22Rv1 (cell line): Measurements from ENCODE around the gene TRPT1.

Experiments
- H3K27ac ChIP-seq: fragments of 450-650 bp; 2 replicates; pipeline ENCODE4 v1.5.1; 2017
- CTCF ChIP-seq: fragments of 450-650 bp; IDR thresholded peaks from 2 replicates; pipeline ENCODE4 v1.5.1; 2017; ENCODE audit warnings: mild to moderate bottlenecking
- ZFX ChIP-seq: fragments of 450-650 bp; IDR thresholded peaks from 2 replicates; pipeline ENCODE4 v1.6.1; 2017; ENCODE audit warnings: antibody characterized with exemption, borderline replicate concordance

The TRPT1 gene

DNA sequence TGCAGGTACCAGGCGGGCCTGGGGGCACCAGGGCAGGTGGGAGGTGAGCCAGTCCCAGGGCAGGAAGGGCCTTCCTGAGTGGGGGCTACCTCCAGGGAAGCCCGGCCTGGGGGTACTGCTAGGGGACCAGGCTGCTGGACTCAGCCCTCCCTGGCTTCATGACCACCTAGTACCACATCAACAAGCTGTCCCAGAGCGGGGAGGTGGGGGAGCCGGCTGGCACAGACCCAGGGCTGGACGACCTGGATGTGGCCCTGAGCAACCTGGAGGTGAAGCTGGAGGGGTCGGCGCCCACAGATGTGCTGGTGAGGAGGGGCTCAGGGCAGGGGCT, 6.7 kb downstream of the TRPT1 start:
- peak overlapping the region; percentile 95 for H3K27ac ChIP-seq
- TF ChIP-seq ZFX = no peak
- no peak for TF ChIP-seq CTCF

GRCh38 chr11:64218628-64219353, 7.2 kb downstream of the TRPT1 start:
- TF ChIP-seq ZFX (no peak), CTCF (no peak)
- peak overlapping the region; percentile 95 for H3K27ac ChIP-seq

GRCh38 chr11:64216879-64217278, 9.1 kb downstream of the TRPT1 start:
- TF ChIP-seq ZFX (no peak), CTCF (no peak)
- H3K27ac ChIP-seq = no peak overlapping the region

DNA sequence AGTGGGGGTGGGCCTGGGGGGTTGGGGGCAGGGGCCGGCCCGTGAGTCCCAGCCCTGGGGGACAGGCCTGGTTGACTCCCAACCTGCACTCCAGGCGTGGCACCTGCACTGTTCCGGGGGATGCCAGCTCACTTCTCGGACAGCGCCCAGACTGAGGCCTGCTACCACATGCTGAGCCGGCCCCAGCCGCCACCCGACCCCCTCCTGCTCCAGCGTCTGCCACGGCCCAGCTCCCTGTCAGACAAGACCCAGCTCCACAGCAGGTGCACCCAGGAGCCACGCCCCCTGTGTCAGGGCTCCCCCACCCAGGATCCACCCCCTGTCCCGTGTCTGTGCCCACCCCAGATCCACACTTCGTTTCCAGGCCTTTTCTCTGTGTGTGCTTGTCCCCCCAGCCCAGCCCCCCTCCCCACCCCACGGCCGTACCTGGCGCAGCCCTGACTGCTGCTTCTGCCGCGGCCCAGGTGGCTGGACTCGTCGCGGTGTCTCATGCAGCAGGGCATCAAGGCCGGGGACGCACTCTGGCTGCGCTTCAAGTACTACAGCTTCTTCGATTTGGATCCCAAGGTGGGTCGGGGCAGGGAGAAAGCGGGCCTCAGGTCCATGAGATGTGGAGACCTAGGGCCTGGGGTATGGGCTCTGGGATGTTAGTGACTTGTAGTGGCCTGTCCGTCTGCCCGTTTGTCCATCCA, 14.7 kb downstream of the TRPT1 start:
- H3K27ac ChIP-seq = no peak overlapping the region
- TF ChIP-seq ZFX = no peak
- TF ChIP-seq CTCF = no peak

GRCh38 chr11:64210301-64211020, 15.5 kb downstream of the TRPT1 start:
- H3K27ac ChIP-seq = no peak overlapping the region
- TF ChIP-seq ZFX = no peak
- no peak for TF ChIP-seq CTCF

DNA sequence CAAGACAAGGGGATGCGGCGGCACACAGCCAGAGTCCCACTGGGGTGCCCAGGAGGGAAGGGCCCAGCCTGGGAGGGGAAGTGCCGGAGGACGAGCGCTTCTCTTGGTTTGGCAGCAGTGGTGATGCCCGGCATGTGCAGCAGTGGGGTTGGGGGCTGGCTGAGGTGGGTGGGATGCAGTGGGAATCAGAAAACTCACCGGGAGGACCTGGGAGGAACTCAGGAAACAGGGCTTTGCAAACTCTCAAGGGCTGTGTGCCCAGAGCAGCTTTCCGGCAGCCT, 16.5 kb downstream of the TRPT1 start:
- no peak overlapping the region for H3K27ac ChIP-seq
- TF ChIP-seq ZFX (no peak), CTCF (no peak)
